GF-D8 (cell line): ENCODE measurements around the gene MINDY3.
"Not testable (repeated sequence)": the region's sequence is repeated elsewhere in the genome, so short reads cannot be mapped to it uniquely, and the experiment has no call there.

ENCODE experiments used
- DNase-seq: peaks from one replicate; lab custom pipeline; 2025; lab: John Stamatoyannopoulos, UW

MINDY3 gene

DNA sequence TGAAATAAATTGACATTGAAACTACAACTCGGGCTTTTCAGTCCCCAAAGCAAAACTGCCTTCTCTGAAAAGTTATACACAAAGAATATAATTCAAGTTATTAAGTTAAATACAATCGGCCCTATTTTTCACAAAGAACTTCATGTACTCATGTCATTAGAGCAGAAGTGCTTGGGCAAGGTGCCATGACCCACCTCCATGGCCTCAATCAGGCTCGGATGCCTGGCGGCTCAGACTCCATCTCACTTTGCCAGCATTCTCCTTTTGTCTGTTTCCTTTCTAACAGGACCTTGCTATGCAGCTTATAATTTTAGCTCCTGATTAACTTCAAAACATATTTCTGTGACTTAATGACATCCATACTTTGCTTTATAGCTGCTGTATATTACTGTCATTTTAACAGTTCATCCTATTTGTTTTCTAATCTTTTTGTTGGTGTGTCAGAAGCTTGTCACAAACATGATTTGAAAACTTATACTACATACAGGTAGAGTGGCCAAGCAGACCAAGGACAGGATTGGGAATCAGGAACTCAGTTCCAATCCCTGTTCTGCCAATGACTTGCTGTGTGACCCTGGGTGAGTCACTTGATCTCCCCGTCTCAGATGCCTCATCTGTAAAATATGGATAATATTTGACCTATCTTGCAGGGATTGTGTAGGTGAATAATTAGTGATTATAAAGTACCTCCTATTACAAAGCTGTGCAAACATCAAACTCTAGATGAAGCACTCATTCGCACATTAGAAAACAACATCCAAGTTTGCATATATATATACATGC lies 79.8 kb downstream of the MINDY3 start:
- DNase-seq = no peak

DNA sequence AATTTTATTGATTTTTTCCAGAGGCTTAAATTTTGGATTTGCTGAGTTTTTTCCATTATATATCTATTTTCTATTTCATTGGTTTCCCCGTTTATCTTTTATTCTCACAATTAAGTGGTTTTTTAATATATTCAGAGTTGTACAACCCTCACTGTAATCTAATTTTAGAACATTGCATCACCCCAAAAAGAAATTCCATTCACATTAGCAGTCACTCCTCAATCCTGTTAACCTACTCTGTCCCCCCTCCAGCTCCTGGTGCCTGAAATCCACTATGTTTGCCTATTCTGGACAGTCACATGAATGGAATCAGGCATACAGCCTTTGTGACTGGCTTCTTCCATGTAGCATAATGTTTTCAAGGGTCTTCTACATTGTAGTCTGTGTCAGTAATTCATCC lies 84.8 kb downstream of the MINDY3 start:
- DNase-seq = no peak

DNA sequence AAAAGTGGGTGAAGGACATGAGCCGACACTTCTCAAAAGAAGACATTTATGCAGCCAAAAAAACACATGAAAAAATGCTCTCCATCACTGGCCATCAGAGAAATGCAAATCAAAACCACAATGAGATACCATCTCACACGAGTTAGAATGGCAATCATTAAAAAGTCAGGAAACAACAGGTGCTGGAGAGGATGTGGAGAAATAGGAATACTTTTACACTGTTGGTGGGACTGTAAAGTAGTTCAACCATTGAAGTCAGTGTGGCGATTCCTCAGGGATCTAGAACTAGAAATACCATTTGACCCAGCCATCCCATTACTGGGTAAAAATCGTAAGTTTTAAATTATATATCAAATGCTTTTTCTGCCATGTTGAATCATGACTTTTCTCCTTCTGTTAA lies 85.8 kb downstream of the MINDY3 start:
- not testable (repeated sequence) for DNase-seq

DNA sequence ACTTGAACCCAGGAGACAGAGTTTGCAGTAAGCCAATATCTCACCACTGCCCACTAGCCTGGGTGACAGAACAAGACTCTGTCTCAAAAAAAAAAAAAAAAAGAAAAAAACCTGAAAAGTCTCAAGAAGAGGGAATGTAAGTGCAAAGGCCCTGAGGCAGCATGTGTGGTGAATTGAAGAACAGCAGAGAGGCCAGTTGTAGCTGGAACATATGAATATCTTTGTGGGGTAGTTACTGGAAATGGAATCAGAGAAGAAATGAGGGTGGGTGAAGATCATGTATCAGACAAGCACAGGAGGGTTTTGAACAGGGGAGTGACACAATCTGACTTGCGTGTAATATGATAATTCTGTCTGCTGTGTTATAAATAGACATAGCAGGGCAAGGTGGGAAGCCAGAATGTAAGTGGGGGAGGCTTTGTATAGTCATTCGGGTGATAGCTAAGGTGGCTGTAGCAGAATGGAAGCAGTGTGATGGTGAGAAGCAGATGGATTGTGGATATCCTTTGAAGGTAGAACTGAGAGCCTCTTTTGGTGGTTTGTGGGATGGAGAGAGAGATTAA lies 95.3 kb downstream of the MINDY3 start:
- no peak for DNase-seq

DNA sequence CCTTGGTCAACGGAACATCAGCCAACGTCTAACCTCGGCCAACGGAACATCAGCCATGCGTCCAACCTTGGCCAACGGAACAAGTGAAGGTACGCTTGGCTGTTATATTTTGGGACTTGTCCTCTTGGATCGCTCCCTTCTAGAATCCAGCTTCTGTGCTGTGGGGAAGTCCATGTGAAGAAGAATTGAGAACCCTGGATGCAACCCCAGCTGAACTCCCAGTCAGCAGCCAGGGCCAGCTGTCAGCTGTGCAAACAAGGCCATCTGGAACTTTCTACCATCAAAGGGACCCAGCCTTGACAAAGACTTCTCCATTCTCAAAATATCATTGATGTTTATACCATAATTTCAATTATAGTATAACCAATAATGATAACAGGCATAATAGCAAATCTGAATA lies 97.3 kb downstream of the MINDY3 start:
- DNase-seq = no peak

DNA sequence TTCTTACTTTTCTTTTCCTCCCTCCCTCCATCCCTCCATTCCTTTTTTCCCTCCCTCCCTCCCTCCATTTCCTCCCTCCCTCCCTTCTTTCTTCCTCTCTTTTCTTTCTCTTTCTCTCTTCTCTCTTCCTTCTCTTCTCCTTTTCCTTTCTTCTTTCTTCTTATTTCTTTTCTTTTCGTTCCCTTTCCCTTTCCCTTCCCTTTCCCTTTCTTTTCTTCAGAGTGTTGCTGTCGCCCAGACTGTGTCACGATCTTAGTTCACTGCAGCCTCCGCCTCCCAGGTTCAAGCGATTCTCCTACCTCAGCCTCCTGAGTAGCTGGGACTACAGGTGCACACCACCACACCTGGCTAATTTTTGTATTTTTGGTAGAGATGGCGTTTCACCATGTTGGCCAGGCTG lies 98.1 kb downstream of the MINDY3 start:
- DNase-seq = not testable (repeated sequence)

DNA sequence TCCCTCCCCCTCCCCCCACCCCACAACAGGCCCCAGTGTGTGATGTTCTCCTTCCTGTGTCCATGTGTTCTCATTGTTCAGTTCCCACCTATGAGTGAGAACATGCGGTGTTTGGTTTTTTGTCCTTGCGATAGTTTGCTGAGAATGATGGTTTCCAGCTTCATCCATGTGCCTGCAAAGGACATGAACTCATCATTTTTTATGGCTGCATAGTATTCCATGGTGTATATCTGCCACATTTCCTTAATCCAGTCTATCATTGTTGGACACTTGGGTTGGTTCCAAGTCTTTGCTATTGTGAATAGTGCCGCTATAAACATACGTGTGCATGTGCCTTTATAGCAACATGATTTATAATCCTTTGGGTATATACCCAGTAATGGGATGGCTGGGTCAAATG lies 99.1 kb downstream of the MINDY3 start:
- DNase-seq = not testable (repeated sequence)

DNA sequence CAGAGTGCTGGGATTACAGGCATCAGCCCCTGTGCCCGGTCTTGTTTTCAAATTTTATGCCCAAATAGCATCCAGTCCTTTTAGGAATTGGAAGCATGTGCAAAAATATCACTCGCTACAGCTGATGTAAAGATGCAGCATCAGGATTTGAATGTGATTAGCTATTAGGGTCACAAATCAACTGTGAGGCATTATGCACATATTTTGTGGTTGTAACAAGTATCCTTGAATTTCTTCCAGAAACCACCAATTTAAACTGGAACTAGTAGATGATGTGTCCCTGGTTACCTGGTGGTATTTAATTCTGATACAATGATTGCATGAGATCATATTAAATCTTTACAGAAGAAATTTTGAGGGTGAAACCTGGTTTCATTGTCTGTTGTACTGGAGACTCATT lies 99.6 kb downstream of the MINDY3 start:
- DNase-seq = no peak

DNA sequence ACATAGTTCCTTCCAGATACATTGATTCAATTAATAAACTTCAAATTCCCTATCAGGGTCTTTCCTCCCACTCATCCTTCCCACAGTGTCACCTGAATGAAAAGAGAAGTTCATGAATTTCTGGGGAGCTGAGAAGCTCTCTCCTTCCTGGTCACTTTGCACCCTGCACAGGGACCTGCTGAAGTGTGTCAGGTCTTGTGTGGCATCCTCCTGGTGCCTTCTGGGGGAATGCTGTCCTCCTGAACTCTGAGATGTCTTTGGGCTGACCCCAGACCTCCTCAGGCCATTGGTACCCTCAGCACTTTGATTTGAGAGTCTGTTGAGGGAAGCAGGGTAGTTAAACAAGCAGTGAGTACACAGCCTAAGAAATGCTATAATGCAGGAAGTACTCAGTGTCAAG lies 101.0 kb downstream of the MINDY3 start:
- no peak for DNase-seq

DNA sequence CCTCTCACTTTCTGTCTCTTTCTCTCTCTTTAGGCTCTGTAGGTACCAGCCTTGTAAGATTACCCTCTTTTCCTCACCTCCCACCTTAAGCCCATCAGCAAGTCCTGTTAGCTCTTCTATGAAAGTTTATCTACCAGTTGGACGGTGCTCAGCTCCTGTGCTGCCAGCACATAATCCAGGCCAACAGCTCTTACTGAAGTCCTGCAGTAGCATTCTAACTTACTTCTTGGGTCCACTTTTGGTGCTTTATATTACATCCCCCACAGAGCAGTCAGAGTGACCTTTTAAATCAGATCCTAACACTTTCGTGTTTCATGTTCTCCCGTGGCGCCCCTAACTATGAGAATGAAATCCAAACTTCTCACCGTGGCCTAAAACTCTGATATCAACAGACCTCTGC lies 101.7 kb downstream of the MINDY3 start:
- no peak for DNase-seq

DNA sequence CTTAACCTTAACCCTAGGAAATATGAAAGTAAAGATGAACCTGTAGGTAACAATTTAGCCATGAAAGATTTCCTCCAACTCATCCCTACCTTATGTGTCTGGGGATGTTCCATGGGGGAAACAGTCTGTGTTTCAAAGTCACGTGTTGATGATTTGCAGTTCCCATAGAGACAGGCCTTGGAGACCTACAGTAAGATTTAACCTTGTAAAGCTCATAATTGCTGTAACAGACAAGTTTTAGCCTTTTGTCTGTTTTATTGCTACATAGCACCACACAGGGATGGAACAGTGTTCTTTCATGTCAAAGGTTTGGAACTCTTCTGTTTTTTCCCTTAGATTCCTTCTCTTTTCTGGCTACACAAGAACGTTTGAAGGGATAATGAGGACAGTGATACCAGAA lies 105.4 kb downstream of the MINDY3 start:
- no peak for DNase-seq

DNA sequence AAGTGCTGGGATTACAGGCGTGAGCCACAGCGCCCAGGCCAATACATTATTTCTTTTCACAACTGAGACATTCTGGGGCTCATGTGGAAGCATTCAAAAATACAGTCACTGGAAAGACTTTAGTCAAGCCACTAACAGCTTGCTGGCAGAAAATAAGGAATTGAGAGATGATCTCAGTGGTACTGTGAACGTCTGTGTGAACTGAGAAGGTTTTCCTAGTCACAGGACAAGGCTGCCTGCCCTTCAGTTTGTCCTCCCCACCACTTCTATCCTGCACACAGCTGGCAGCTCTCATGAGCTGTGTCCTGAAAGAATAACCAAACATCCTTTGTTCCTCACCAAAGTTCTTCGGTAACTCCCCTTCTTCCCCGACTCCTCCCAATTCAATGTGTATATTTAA lies 109.3 kb downstream of the MINDY3 start:
- DNase-seq = no peak

DNA sequence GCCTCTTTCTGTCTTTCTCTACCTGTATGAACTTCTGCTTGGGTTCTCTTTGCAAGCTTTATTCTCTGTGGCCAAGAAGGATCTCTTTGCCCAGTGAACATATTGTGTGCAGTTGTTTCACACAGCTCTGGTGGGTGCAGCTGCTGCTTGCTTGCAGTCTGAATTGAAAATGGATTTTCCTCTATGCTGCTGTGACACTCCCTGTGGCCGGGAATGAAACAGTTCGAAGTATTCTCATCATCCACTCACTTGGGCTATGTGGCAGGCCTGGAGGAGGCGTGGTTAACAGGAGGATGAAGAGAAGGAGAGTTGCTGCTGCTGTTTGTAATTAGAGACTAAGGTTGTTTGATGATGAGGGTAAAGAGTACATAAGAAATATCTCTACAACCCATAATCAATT lies 112.2 kb downstream of the MINDY3 start:
- no peak for DNase-seq

DNA sequence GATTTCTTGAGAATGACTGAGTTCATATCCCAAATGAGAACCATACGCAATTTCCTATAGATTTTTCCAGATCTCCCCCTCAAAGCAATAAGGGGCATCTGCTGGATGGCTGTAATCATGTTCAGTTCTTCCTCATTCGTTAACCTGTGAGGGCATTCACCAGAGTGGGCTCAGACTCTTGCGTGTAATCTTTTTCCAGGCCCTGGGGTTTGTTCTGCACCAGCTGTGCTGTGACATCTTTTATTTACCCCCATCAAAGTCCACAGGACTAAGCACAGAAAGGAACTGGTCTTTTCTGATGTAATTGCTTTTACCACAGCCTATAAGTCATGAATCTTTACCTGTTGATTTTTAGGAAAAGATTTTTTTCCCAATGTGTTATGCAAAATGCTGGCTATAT lies 112.7 kb downstream of the MINDY3 start:
- DNase-seq = no peak

DNA sequence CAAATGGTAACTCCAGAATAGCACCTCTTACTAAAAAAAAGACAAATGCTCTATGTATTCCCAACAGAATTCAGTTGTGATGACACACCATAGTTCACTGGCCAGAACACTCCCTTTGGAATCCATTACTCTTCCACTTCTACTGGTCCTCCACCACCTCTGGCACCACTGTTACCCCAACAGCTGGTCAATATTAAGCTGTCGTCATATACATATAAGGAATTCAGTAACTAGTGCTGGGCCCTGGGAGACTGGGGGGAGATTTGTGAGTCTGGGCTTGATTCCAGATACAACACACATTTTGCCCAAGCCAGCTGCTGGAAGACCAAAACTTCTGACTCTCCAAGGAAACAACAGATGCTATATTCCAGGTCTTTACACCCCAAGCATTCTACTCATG lies 114.6 kb downstream of the MINDY3 start:
- DNase-seq = no peak

DNA sequence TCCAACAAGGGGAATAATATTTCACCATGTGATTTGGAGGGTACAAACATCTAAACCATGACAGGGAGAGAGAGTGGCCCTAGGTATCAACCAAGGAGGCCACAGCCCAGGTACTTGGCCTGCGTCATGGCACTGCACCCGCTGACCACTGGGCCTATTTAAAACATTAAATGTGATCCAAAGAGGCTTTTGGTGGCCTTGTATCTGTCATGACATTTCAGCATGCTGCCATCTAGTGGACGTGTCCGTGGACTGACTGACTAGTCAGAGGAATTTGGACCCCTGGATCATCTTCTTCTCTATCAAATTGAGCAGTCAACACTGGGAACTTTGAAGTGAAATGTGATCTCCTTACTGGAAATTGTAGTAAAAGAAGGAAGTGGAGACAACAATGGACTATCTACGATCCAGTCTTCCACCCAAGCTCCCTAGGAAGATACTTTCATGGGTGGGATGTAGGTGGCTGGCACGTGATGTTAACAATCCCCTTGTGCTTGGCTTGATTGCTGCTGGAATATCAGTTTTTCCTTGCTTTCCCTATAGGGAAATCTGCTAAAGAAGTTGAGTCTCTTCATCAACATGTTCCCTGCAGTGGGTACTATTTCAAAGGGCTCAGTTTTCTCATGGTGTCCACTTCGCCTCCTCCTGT lies 116.0 kb downstream of the MINDY3 start:
- no peak for DNase-seq

DNA sequence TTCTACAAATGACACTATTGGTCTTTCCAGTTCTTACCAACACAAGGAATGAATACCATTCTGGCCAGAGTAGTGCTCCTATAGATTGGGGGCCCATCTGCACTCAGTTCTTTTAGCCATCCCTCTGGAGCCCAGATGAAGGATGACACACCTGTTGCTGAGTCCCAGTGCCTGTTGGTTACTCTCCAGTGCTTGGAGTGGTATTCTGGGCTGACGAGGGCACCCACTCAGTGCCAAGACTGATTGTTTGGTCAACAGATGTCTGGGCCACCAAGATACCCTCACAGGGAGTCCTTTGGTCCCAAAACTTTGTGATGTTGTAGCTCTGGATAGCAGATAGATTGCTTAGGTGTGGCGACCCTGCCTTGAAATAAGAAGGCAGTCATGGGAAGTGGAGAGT lies 116.9 kb downstream of the MINDY3 start:
- DNase-seq = no peak

DNA sequence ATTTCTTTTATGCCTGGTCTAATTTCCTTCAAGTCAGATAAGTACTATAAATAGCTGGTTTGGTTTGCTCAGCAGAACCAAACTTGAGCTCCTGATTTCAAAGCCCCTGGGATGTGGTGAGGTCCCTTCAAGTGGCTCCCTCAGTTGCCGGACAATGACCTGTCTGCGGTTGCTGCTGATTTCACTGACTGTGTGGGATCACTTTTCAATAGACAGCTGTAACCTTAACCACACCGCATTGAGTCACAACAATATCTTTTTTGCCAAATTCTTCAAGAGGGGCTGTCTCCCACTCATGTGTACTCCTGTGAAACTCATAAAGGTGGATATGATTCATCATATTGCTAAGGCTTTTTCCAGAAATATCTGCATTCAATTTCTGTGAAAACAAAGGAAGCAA lies 117.5 kb downstream of the MINDY3 start:
- DNase-seq = no peak

DNA sequence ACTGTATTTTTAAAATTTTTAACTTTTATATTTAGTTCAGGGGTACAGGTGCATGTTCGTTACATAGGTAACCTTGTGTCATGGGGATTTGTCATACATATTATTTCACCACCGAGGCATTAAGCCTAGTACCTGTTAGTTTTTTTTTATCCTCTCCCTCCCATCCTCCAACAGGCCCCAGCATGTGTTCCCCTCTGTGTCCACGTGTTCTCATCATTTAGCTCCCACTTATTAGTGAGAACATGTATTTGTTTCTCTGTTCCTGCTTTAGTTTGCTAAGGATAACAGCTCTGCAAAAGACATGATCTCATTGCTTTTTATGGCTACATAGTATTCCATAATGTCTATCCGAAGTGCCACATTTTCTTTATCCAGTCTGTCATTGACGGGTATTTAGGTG lies 118.2 kb downstream of the MINDY3 start:
- no peak for DNase-seq

DNA sequence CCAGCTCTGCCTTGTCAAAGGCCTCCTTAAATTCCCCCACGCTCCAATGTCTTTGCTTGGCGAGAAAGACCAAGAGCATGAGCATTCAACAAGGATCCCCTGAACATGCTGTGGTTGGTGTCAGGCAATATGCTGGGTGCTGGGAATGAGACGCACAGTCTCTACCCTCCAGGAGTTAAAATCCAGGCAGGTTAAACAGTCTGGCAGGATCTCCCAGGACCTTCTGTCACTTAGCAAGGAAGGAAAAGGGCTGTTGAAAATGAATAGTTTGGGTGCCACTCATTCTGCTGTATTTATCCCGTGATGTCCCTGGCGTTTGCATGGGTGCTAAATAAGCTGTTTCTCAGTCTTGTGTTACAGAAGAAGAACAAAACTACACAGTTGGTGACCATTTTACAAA lies 118.7 kb downstream of the MINDY3 start:
- no peak for DNase-seq

DNA sequence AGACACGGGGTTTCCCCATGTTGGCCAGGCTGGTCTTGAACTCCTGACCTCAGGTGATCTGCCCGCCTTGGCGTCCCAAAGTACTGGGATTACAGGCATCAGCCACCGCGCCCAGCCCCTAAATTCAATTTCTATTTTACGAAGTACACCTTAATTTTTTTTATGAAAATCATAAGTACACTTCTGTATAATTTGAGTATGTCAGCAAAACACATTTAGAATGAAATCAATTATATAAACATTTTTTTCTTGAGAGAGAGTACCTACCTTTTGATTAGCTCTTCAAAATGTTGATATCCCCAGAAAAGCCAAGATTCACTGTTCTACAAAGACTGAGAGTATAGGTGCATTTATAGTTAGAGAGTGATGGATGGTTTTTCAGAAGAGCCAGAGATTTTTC lies 120.0 kb downstream of the MINDY3 start:
- no peak for DNase-seq

DNA sequence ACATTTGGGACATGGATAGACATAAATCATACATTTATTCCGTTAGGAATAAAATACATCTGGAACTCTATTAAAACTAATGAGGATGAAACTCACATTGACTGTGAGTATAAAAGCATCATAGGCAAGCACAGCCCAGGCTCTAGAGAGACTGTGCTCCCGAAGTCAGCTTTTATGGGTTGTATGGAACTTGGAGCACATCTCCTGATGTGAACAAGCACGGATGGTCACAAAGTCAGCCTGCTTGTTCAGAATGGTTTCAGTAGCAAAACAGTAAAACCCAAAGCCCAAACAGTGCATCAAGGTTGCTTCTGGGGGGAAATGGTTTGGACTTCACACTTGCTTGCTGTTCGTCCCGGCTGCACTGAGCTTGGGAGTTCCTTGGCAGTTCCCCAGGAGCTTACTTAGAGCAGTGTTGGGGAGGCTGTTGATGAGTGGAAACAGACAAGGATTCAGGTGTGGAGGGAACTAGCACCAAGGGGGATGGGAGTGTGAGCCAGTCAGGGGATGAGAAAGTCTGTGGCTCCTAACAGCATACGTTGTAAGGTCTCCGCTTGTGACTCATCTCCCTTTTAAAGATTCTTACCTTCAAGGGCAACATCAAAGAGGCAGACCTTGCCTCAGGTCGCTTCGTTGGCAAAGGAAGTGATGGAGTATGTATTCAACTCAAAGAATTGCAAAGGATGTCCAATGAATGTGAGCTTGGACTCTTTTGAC lies 120.9 kb downstream of the MINDY3 start:
- no peak for DNase-seq
